ENCODE data around the gene HOXB1.

GRCh38 chr17:48483004-48483403, 47.8 kb downstream of the HOXB1 start:
- TF ChIP-seq CTCF (IDR thresholded peaks at IDR 0.05): no peak
- no peak for TF ChIP-seq EZH2 (IDR thresholded peaks at IDR 0.05)
